Upper lobe of right lung (tissue), 1 donor: ENCODE measurements around the gene PSAP. TPM values are rescaled to one million over a fixed set of nuclear protein-coding genes. Genes with fewer than 3 reads are reported as not detected.

Experiments
- ATAC-seq: fragments of 200-7000 bp; cut with Tn5 transposase; one replicate; pipeline ENCODE4 v1.9.1; 2020; ENCODE audit warnings: mild to moderate bottlenecking, moderate library complexity
- DNase-seq: peaks from one replicate; pipeline ENCODE4 v3.0.0-alpha.2; 2020
- H3K27ac ChIP-seq: fragments of 200-600 bp; one replicate; pipeline ENCODE4 v1.8.0; 2022
- H3K27me3 ChIP-seq: fragments of 200-600 bp; one replicate; pipeline ENCODE4 v1.8.0; 2022; ENCODE audit warnings: mild to moderate bottlenecking
- H3K36me3 ChIP-seq: fragments of 200-600 bp; one replicate; pipeline ENCODE4 v1.8.0; 2022
- H3K4me1 ChIP-seq: fragments of 200-600 bp; one replicate; pipeline ENCODE4 v1.8.0; 2022
- H3K4me3 ChIP-seq: fragments of 200-600 bp; one replicate; pipeline ENCODE4 v1.8.0; 2022; ENCODE audit warnings: mild to moderate bottlenecking
- H3K9me3 ChIP-seq: fragments of 200-600 bp; one replicate; pipeline ENCODE4 v1.8.0; 2022
- intact Hi-C: fragments of 100-400 bp; cut with DNase I; formaldehyde crosslinking; loops from one replicate; pipeline ENCODE4 v1.11.0; 2022
- total RNA-seq: library from RNA; stranded (reverse); fragmentation: NEBNext Ultra II Directional; extraction: Animal tissue kit (Norgen Biotek cat#: 25700); gene quantifications from one replicate; pipeline ENCODE4 v1.2.1, GENCODE V29; 2021
- TF ChIP-seq, protein P1 (sequence below): fragments of 200-600 bp; IDR thresholded peaks from one replicate; pipeline ENCODE4 v1.8.0; 2022; ENCODE audit warnings: antibody characterized with exemption
- donor health status: DM: no; HTN: yes; CAD: no; lungs with severe emphysema.

Gene PSAP
- total RNA-seq, 1 donor from 2014 or later: 1,464 TPM

DNA sequence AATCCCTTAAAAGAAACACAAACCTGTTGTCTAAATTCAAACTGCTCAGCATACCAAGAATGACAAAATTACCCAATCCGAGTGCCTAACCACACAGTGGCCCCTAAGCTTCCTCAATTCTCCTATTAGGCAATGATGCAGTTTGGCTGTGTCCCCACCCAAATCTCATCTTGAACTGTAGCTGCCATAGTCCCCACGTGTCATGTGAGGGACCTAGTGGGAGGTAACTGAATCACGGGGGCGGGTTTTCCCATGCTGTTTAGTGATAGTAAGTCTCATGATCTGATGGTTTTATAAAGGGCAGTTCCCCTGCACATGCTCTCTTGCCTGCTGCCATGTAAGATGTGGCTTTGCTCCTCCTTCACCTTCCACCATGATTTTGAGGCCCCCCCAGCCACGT lies 21.9 kb downstream of the PSAP start:
- TF ChIP-seq, protein P1, sequence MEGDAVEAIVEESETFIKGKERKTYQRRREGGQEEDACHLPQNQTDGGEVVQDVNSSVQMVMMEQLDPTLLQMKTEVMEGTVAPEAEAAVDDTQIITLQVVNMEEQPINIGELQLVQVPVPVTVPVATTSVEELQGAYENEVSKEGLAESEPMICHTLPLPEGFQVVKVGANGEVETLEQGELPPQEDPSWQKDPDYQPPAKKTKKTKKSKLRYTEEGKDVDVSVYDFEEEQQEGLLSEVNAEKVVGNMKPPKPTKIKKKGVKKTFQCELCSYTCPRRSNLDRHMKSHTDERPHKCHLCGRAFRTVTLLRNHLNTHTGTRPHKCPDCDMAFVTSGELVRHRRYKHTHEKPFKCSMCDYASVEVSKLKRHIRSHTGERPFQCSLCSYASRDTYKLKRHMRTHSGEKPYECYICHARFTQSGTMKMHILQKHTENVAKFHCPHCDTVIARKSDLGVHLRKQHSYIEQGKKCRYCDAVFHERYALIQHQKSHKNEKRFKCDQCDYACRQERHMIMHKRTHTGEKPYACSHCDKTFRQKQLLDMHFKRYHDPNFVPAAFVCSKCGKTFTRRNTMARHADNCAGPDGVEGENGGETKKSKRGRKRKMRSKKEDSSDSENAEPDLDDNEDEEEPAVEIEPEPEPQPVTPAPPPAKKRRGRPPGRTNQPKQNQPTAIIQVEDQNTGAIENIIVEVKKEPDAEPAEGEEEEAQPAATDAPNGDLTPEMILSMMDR: no peak
- no peaks in the 10 kb centered on the region for H3K9me3 ChIP-seq
- no peak overlapping the region for H3K27ac ChIP-seq
- peak; percentile 84 for ATAC-seq
- H3K4me1 ChIP-seq: peaks cover 12% of the 10 kb centered on the region
- no peak overlapping the region for H3K4me3 ChIP-seq
- H3K36me3 ChIP-seq: peaks cover 95% of the 10 kb centered on the region
- intact Hi-C loops: no loop called here
- no peaks in the 10 kb centered on the region for H3K27me3 ChIP-seq
- no peak for DNase-seq

DNA sequence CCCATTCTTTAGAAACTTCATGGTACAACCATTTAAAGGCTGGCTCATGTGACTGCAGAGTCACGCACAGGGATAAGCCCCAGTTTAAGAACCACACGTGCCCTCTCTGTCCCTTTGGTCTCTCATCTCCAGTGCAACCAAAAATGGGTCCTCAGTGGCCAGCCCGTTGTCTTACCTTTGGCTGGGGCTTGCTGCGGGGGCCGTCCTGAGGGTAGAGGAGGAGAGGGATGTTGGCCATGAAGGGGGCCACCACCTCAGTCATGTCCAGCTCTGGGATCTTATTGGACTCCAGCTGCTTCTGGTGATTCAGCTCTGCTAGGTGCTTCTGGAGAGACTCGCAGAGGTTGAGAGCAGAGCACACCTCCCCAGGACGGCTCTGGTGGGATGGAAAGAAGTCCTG lies 22.3 kb downstream of the PSAP start:
- Histone ChIP-seq H3K9me3 (no peaks in the 10 kb centered on the region), H3K4me3 (no peak overlapping the region), H3K4me1 (peaks cover 9% of the 10 kb centered on the region), H3K27ac (no peak overlapping the region), H3K36me3 (peaks cover 95% of the 10 kb centered on the region), H3K27me3 (no peaks in the 10 kb centered on the region)
- no peak for ATAC-seq
- no peak for DNase-seq
- TF ChIP-seq, protein P1: no peak
- intact Hi-C loops: no loop called here

DNA sequence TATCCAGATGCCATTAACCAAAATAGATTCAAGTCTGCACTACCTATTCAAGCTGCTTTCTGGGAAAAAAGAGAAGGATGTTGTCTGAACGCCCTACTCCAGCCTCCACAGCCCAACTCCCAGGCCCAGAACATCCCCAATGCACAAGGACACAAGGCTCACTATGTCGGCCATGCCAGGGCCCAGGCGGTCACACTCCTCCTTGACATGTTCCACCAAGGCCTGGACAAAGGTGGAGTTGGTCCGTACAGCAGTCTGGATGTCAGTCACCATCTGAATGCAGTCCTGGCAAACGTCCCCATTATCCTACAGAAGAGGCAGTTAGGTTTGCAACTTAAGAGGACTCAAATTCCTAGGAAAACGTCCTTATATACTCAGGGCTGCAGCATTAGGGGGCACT lies 23.2 kb downstream of the PSAP start:
- peaks cover under 1% of the 10 kb centered on the region for H3K4me1 ChIP-seq
- no peaks in the 10 kb centered on the region for H3K9me3 ChIP-seq
- ATAC-seq (no peak), DNase-seq (peak; percentile 35)
- H3K4me3 ChIP-seq: no peak overlapping the region
- TF ChIP-seq, protein P1: no peak
- no peaks in the 10 kb centered on the region for H3K27me3 ChIP-seq
- no peak overlapping the region for H3K27ac ChIP-seq
- H3K36me3 ChIP-seq: peaks cover 95% of the 10 kb centered on the region
- intact Hi-C loops: no loop called here

DNA sequence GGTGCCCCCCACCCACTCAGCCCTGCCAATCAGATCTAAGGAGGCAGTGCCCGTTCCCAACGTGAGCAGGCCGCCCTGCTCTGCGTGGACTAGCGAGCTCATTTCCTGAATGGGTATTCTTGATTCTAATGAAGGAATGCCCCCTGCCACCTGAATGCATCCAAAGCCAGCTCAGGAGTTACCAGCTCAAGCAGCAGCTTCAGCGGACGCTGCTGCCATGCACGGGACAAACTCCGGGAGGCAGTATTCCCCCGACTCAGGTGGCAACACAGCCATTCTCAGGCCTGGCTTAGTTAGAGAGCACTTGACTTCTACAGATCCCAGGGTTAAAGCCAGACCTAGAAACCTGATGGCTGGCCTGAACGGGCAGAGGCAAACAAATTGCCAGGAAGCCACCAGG lies 25.8 kb downstream of the PSAP start:
- TF ChIP-seq, protein P1: no peak
- no peak overlapping the region for H3K4me3 ChIP-seq
- no peak for ATAC-seq

DNA sequence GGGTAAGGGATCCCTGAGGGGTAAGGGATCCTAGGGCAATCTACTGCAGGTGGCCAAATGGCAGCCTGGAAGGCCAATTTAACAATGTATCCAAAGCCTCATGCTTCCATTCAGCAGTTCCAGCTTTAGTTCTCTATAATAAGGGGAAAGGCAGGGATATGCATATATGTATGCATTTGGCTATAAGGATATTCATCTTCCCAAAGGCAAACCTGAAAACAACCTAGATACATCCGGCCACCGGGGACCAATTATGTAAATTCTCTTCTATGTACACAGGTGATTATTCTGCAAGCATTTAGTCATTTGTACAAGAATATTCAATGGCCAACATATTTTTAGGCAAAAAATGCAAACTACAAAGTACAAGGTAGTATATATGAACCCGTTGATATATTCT lies 26.7 kb downstream of the PSAP start:
- no peaks in the 10 kb centered on the region for H3K27me3 ChIP-seq
- intact Hi-C loops: no loop called here
- no peak overlapping the region for H3K4me3 ChIP-seq
- TF ChIP-seq, protein P1: no peak
- H3K36me3 ChIP-seq: peaks cover 100% of the 10 kb centered on the region
- H3K4me1 ChIP-seq: peaks cover 3% of the 10 kb centered on the region
- ATAC-seq (no peak), DNase-seq (no peak)
- no peaks in the 10 kb centered on the region for H3K9me3 ChIP-seq
- no peak overlapping the region for H3K27ac ChIP-seq

More for the DNA sequence above, 25.8 kb downstream of the PSAP start:
- peak; percentile 23 for DNase-seq
- intact Hi-C loops: no loop called here
- H3K4me1 ChIP-seq: no peaks in the 10 kb centered on the region
- no peaks in the 10 kb centered on the region for H3K9me3 ChIP-seq
- H3K36me3 ChIP-seq: peaks cover 100% of the 10 kb centered on the region
- H3K27me3 ChIP-seq: no peaks in the 10 kb centered on the region
- no peak overlapping the region for H3K27ac ChIP-seq

DNA sequence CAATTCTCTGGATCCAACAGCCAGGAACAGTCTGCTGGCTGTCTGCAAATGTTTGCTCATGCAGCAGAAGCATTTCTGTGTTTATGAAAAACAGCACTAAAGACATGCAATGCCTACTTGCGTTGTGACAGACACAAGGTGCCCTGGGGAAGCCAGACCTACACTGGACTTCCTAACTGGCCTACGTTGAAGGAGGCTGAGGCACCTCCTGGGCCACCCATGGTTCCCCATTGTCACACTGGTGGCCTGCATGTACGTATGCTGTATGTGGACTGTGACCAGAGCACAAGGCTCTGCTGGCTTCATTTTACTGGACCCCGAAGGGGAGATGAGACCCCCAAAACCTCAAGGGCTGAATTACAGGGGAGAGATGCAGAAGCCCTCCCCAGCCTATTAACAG lies 27.7 kb downstream of the PSAP start:
- no peak for DNase-seq
- Histone ChIP-seq H3K4me1 (peaks cover 5% of the 10 kb centered on the region), H3K9me3 (no peaks in the 10 kb centered on the region), H3K4me3 (no peak overlapping the region), H3K27ac (no peak overlapping the region), H3K36me3 (peaks cover 100% of the 10 kb centered on the region), H3K27me3 (no peaks in the 10 kb centered on the region)
- TF ChIP-seq, protein P1: no peak
- intact Hi-C loops: no loop called here
- peak; percentile 9 for ATAC-seq
